ENCODE results near the gene EEA1.

- TF ChIP-seq CTCF (IDR thresholded peaks at IDR 0.05 in 8 of 11, conservative IDR thresholded peaks at IDR 0.05 in 3 of 11) (no peak), POLR2A (IDR thresholded peaks at IDR 0.05) (no peak), POLR2AphosphoS5 (IDR thresholded peaks at IDR 0.05) (no peak)
These were observed 31.3 kb downstream of the EEA1 start for GRCh38 chr12:92897844-92898243.
